Thyroid gland (tissue), 4 donors: ENCODE data around the gene USP44.
"Not testable (repeated sequence)": the region's sequence is repeated elsewhere in the genome, so short reads cannot be mapped to it uniquely, and the experiment has no call there.

Source experiments
- CTCF ChIP-seq, 6 experiments: fragments of 200-600 bp in 3 of 6; fragments of 450-650 bp in 3 of 6; sonication (generic) in 3 of 6; IDR thresholded peaks; one replicate each; pipeline ENCODE4 v1.5.1; 2016 to 2019; ENCODE audit warnings: antibody characterized with exemption in 6 of 6, mild to moderate bottlenecking in 2 of 6, inconsistent platforms in 1 of 6, moderate library complexity in 1 of 6
- POLR2A ChIP-seq, 2 donors: fragments of 450-650 bp; IDR thresholded peaks; one replicate each; pipeline ENCODE4 v1.6.1; 2017; ENCODE audit warnings: antibody characterized with exemption in 2 of 2, mild to moderate bottlenecking in 2 of 2, moderate library complexity in 1 of 2

- not testable (repeated sequence) for TF ChIP-seq CTCF, POLR2A (IDR thresholded peaks at IDR 0.05)
These were observed 68.7 kb downstream of the USP44 start for GRCh38 chr12:95482564-95482963.
